Adipose tissue (tissue), 3 donors: ENCODE measurements around the gene KCNQ1. TPM values are rescaled to one million over a fixed set of nuclear protein-coding genes. Genes with fewer than 3 reads are reported as not detected.

ENCODE experiments used
- H3K27ac ChIP-seq: one replicate; pipeline ENCODE4 v1.5.1; 2013; ENCODE audit warnings: low read depth, low read length
- WGBS, 3 donors: extraction: QIAGEN DNeasy Blood & Tissue Kit; methylation state at CpG; one replicate each; pipeline ENCODE4 v1.1.7; 2013; 5-methylcytosine and 5-hydroxymethylcytosine counted together
- polyA plus RNA-seq, 3 donors: library from polyadenylated mRNA; stranded (reverse); fragments of 200-250 nt; gene quantifications; one replicate each; pipeline ENCODE4 v1.2.3, GENCODE V29; 2013
- donor health status: healthy with polysubstance abuse.
- donor health status: Bipolar disorder and iron deficiency.
- donor health status: healthy.

KCNQ1 gene
- polyA plus RNA-seq, 3 donors = 4.8 to 28.1 (median 9.6) TPM

GRCh38 chr11:2678396-2678795, 233.6 kb downstream of the KCNQ1 start:
- H3K27ac ChIP-seq = no peak overlapping the region
- 39 to 53% (median 40%) methylated on average over 1 of the region's 1 CpG for WGBS, 3 donors

GRCh38 chr11:2679011-2679676, 234.3 kb downstream of the KCNQ1 start:
- H3K27ac ChIP-seq = no peak overlapping the region
- WGBS, 3 donors = 96 to 100% (median 100%) methylated on average over 2 of the region's 2 CpGs

GRCh38 chr11:2681408-2682145, 236.8 kb downstream of the KCNQ1 start:
- 66 to 79% (median 70%) methylated on average over 5 of the region's 5 CpGs for WGBS, 3 donors
- H3K27ac ChIP-seq = no peak overlapping the region

- 75 to 87% (median 82%) methylated on average over 4 of the region's 4 CpGs for WGBS, 3 donors
- no peak overlapping the region for H3K27ac ChIP-seq
Measured at GRCh38 chr11:2683806-2684205, 239.0 kb downstream of the KCNQ1 start.

GRCh38 chr11:2684581-2684980, 239.8 kb downstream of the KCNQ1 start:
- 95 to 100% (median 100%) methylated on average over 1 of the region's 1 CpG for WGBS, 3 donors
- H3K27ac ChIP-seq = no peak overlapping the region

- 87 to 91% (median 90%) methylated on average over 6 of the region's 6 CpGs for WGBS, 3 donors
- H3K27ac ChIP-seq = no peak overlapping the region
Measured at GRCh38 chr11:2685051-2685450, 240.2 kb downstream of the KCNQ1 start.

- H3K27ac ChIP-seq = no peak overlapping the region
- 91 to 93% (median 93%) methylated on average over 13 of the region's 13 CpGs for WGBS, 3 donors
Measured at GRCh38 chr11:2685566-2686359, 241.0 kb downstream of the KCNQ1 start.

- 92 to 95% (median 93%) methylated on average over 7 of the region's 7 CpGs for WGBS, 3 donors
- no peak overlapping the region for H3K27ac ChIP-seq
Measured at GRCh38 chr11:2686360-2687222, 241.8 kb downstream of the KCNQ1 start.

- H3K27ac ChIP-seq = no peak overlapping the region
- WGBS, 3 donors = 72 to 82% (median 72%) methylated on average over 1 of the region's 1 CpG
Measured at GRCh38 chr11:2687223-2687530, 242.4 kb downstream of the KCNQ1 start.

- H3K27ac ChIP-seq = no peak overlapping the region
- 41 to 72% (median 57%) methylated on average over 7 of the region's 7 CpGs for WGBS, 3 donors
Measured at GRCh38 chr11:2687782-2688191, 243.0 kb downstream of the KCNQ1 start.

GRCh38 chr11:2688381-2689231, 243.8 kb downstream of the KCNQ1 start:
- no peak overlapping the region for H3K27ac ChIP-seq
- 78 to 85% (median 82%) methylated on average over 6 of the region's 6 CpGs for WGBS, 3 donors

- no peak overlapping the region for H3K27ac ChIP-seq
- 67 to 77% (median 68%) methylated on average over 8 of the region's 8 CpGs for WGBS, 3 donors
Measured at GRCh38 chr11:2689651-2690575, 245.1 kb downstream of the KCNQ1 start.

- no peak overlapping the region for H3K27ac ChIP-seq
- 77 to 84% (median 81%) methylated on average over 6 of the region's 6 CpGs for WGBS, 3 donors
Measured at GRCh38 chr11:2690596-2691354, 246.0 kb downstream of the KCNQ1 start.

- WGBS, 3 donors = 60 to 69% (median 69%) methylated on average over 3 of the region's 3 CpGs
- no peak overlapping the region for H3K27ac ChIP-seq
Measured at GRCh38 chr11:2691355-2691761, 246.6 kb downstream of the KCNQ1 start.

- no peak overlapping the region for H3K27ac ChIP-seq
- WGBS, 3 donors = 80 to 94% (median 85%) methylated on average over 3 of the region's 3 CpGs
Measured at GRCh38 chr11:2691991-2692875, 247.4 kb downstream of the KCNQ1 start.
